HEK293 (cell line): ENCODE data around the gene ZNF579.

Experiments used
- CTCF ChIA-PET: fragments of 350-600 bp; formaldehyde crosslinking; extraction: SDS; loops from one replicate; lab custom pipeline; 2021; ENCODE audit warnings: antibody characterized with exemption; lab: Yijun Ruan, JAX
- POLR2A ChIA-PET: fragments of 300-600 bp; formaldehyde crosslinking; extraction: SDS; loops from one replicate; lab custom pipeline; 2020; ENCODE audit warnings: antibody characterized with exemption, inconsistent platforms; lab: Yijun Ruan, JAX
- H3K27ac ChIP-seq: fragments of 200-500 bp; sonication (Bioruptor generic); 2 replicates; pipeline ENCODE4 v1.5.1; 2014; ENCODE audit warnings: low read depth, low read length, control low read depth, inconsistent platforms; ENCODE audit errors: extremely low read depth
- H3K36me3 ChIP-seq, 2 experiments: fragments of 200-500 bp in 1 of 2; sonication (Bioruptor generic) in 1 of 2; 1 replicate in 1 of 2; 2 replicates in 1 of 2; pipeline ENCODE4 v1.5.1; 2014 to 2017; ENCODE audit warnings: inconsistent platforms in 2 of 2, low read length in 2 of 2; ENCODE audit not compliant: control insufficient read depth in 2 of 2, insufficient read depth in 1 of 2
- H3K4me1 ChIP-seq: fragments of 200-500 bp; sonication (Bioruptor generic); 2 replicates; pipeline ENCODE4 v1.5.1; 2014; ENCODE audit warnings: mild to moderate bottlenecking, low read length, inconsistent platforms; ENCODE audit not compliant: control insufficient read depth, insufficient read depth
- H3K4me3 ChIP-seq: 2 replicates; pipeline ENCODE4 v1.5.1; 2011; ENCODE audit warnings: low read depth, mild to moderate bottlenecking, control low read depth, low read length, moderate library complexity
- H3K9me3 ChIP-seq: fragments of 200-500 bp; sonication (Bioruptor generic); 2 replicates; pipeline ENCODE4 v1.5.1; 2014; ENCODE audit warnings: low read depth, low read length, inconsistent platforms; ENCODE audit not compliant: control insufficient read depth, insufficient read depth
- GLIS1 ChIP-seq: fragments of 450-650 bp; formaldehyde crosslinking; IDR thresholded peaks from 2 replicates; pipeline ENCODE4 v1.5.1; 2016; ENCODE audit warnings: missing biosample characterization, missing genetic modification characterization
- HOXC10 ChIP-seq: sonication (generic); formaldehyde crosslinking; IDR thresholded peaks from 2 replicates; pipeline ENCODE4 v1.8.1; 2023; ENCODE audit warnings: mild to moderate bottlenecking, missing genetic modification reagents
- PATZ1 ChIP-seq: fragments of 450-650 bp; formaldehyde crosslinking; IDR thresholded peaks from 2 replicates; pipeline ENCODE4 v1.5.1; 2016; ENCODE audit warnings: missing biosample characterization, missing genetic modification characterization
- ZBTB17 ChIP-seq: fragments of 450-650 bp; formaldehyde crosslinking; IDR thresholded peaks from 2 replicates; pipeline ENCODE4 v1.5.1; 2016; ENCODE audit warnings: missing biosample characterization, missing genetic modification characterization
- ZBTB7A ChIP-seq: fragments of 450-650 bp; formaldehyde crosslinking; IDR thresholded peaks from 2 replicates; pipeline ENCODE4 v1.5.1; 2016; ENCODE audit warnings: low read depth, missing biosample characterization, missing genetic modification characterization
- ZNF280C ChIP-seq: fragments of 450-650 bp; formaldehyde crosslinking; IDR thresholded peaks from 2 replicates; pipeline ENCODE4 v1.5.1; 2016; ENCODE audit warnings: missing biosample characterization, missing genetic modification characterization
- ZNF423 ChIP-seq: fragments of 450-650 bp; formaldehyde crosslinking; IDR thresholded peaks from 2 replicates; pipeline ENCODE4 v1.5.1; 2016; ENCODE audit warnings: missing biosample characterization, missing genetic modification characterization
- ZNF518A ChIP-seq: fragments of 450-650 bp; formaldehyde crosslinking; conservative IDR thresholded peaks from 2 replicates; pipeline ENCODE4 v1.5.1; 2016; ENCODE audit warnings: low read depth, missing biosample characterization, missing genetic modification characterization
- ZNF560 ChIP-seq: fragments of 450-650 bp; formaldehyde crosslinking; IDR thresholded peaks from 2 replicates; pipeline ENCODE4 v1.5.1; 2017; ENCODE audit warnings: missing biosample characterization, missing genetic modification characterization, borderline replicate concordance
- ZNF580 ChIP-seq: fragments of 450-650 bp; formaldehyde crosslinking; IDR thresholded peaks from 2 replicates; pipeline ENCODE4 v1.5.1; 2016; ENCODE audit warnings: missing biosample characterization, missing genetic modification characterization
- ZNF600 ChIP-seq: fragments of 450-650 bp; formaldehyde crosslinking; IDR thresholded peaks from 2 replicates; pipeline ENCODE4 v1.5.1; 2016; ENCODE audit warnings: missing biosample characterization, missing genetic modification characterization
- ZNF621 ChIP-seq: fragments of 450-650 bp; formaldehyde crosslinking; IDR thresholded peaks from 2 replicates; pipeline ENCODE4 v1.5.1; 2017; ENCODE audit warnings: missing biosample characterization, missing genetic modification characterization
- ZNF626 ChIP-seq: fragments of 450-650 bp; sonication (Bioruptor Pico); formaldehyde crosslinking; IDR thresholded peaks from 2 replicates; pipeline ENCODE4 v1.5.1; 2018; ENCODE audit warnings: missing biosample characterization, missing genetic modification characterization, inconsistent platforms
- ZSCAN4 ChIP-seq: fragments of 450-650 bp; formaldehyde crosslinking; IDR thresholded peaks from 2 replicates; pipeline ENCODE4 v1.5.1; 2017; ENCODE audit warnings: missing biosample characterization, missing genetic modification characterization

ZNF579 gene

GRCh38 chr19:55540619-55541018, 40.0 kb downstream of the ZNF579 start (continued):
- TF ChIP-seq HOXC10 (CRISPR knock-in tag) (no peak), ZNF600 (tag by site-specific recombination) (no peak), ZNF580 (tag by site-specific recombination) (no peak), ZSCAN4 (tag by site-specific recombination) (no peak), ZNF621 (tag by site-specific recombination) (no peak), ZBTB7A (no peak), ZNF626 (tag by site-specific recombination) (no peak), ZNF560 (tag by site-specific recombination) (no peak), ZNF280C (tag by site-specific recombination) (no peak)

- CTCF ChIA-PET: no interaction called here
- TF ChIP-seq ZNF518A (tag by site-specific recombination) (no peak), ZNF600 (tag by site-specific recombination) (0 out of 2 replicates have a peak, but pooled peaks have one; percentile 17), PATZ1 (tag by site-specific recombination) (no peak), ZNF423 (tag by site-specific recombination) (no peak), GLIS1 (tag by site-specific recombination) (no peak), ZBTB17 (no peak)
- Histone ChIP-seq H3K9me3 (no peaks in the 10 kb centered on the region), H3K36me3 (no peaks in the 10 kb centered on the region), H3K4me1 (no peaks in the 10 kb centered on the region), H3K4me3 (no peak overlapping the region), H3K27ac (no peak overlapping the region)
- POLR2A ChIA-PET: interaction anchor here (1.2 kb wide), 1 partner anchor 10 kb away, joined by 3 read pairs; no protein-coding TSS in a partner anchor
These were observed 41.3 kb downstream of the ZNF579 start for GRCh38 chr19:55539090-55539984.
